Gastrocnemius medialis (tissue), 4 donors: ENCODE data around the gene BARX2.

ENCODE experiments used
- CTCF ChIP-seq, 5 experiments: fragments of 450-650 bp in 3 of 5; fragments of 200-600 bp in 2 of 5; sonication (generic) in 2 of 5; IDR thresholded peaks in 4 of 5; conservative IDR thresholded peaks in 1 of 5; 1 replicate in 4 of 5; 2 replicates in 1 of 5; pipeline ENCODE4 v1.5.1; 2016 to 2019; ENCODE audit warnings: antibody characterized with exemption in 5 of 5, mild to moderate bottlenecking in 3 of 5, moderate library complexity in 3 of 5
- POLR2A ChIP-seq, 2 donors: fragments of 450-650 bp; IDR thresholded peaks; one replicate each; pipeline ENCODE4 v1.6.1; 2017; ENCODE audit warnings: antibody characterized with exemption in 2 of 2, mild to moderate bottlenecking in 2 of 2, moderate library complexity in 2 of 2

DNA sequence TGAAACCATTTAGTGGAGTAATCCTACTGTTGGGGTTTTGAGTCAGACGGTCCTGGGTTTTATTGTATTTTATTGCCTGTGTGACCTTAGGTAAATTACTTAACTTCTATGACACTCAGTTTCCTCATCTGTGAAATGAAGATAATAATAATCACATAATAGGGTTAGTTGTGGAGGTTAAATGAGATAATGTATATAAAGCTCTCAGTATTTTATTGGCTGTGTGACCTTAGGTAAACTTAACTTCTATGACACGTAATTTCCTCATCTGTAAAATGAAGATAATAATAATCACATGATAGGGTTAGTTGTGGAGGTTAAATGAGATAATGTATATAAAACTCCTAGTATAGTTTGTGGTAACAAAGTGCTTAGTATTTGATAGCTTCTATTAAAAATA lies 13.2 kb downstream of the BARX2 start:
- TF ChIP-seq CTCF (IDR thresholded peaks at IDR 0.05 in 4 of 5, conservative IDR thresholded peaks at IDR 0.05 in 1 of 5) (no peak), POLR2A (IDR thresholded peaks at IDR 0.05) (no peak)
